Prostate gland (tissue), 2 donors: ENCODE results near the gene TBCE. TPM values are rescaled to one million over a fixed set of nuclear protein-coding genes. Genes with fewer than 3 reads are reported as not detected.

ENCODE experiments used
- DNase-seq: peaks from one replicate; pipeline ENCODE4 v3.0.0-alpha.2; 2019; ENCODE audit warnings: low spot score
- H3K27ac ChIP-seq, 2 donors: fragments of 200-600 bp; sonication (generic); 2 replicates each; pipeline ENCODE4 v1.5.1; 2017 to 2019
- H3K27me3 ChIP-seq: fragments of 200-600 bp; sonication (generic); replicated peaks from 2 replicates; pipeline ENCODE4 v1.5.1; 2019; ENCODE audit not compliant: insufficient read depth
- H3K36me3 ChIP-seq, 2 donors: fragments of 200-600 bp; sonication (generic); 1 replicate in 1 of 2; 2 replicates in 1 of 2; pipeline versions ENCODE4 v1.5.1 to v1.8.1; 2017 to 2019
- H3K4me1 ChIP-seq: fragments of 200-600 bp; sonication (generic); replicated peaks from 2 replicates; pipeline ENCODE4 v1.5.1; 2019
- H3K4me3 ChIP-seq, 2 donors: fragments of 200-600 bp; sonication (generic); 2 replicates each; pipeline ENCODE4 v1.5.1; 2017 to 2019
- H3K9me3 ChIP-seq: fragments of 200-600 bp; sonication (generic); 2 replicates; pipeline ENCODE4 v1.5.1; 2017
- POLR2A ChIP-seq: fragments of 450-650 bp; IDR thresholded peaks from one replicate; pipeline ENCODE4 v1.6.1; 2016; ENCODE audit warnings: antibody characterized with exemption, mild to moderate bottlenecking
- POLR2AphosphoS5 ChIP-seq: sonication (generic); formaldehyde crosslinking; IDR thresholded peaks from one replicate; pipeline ENCODE4 v1.6.1; 2017; ENCODE audit warnings: antibody characterized with exemption
- WGBS: methylation state at CpG from one replicate; pipeline ENCODE4 v1.1.5; 2018; 5-methylcytosine and 5-hydroxymethylcytosine counted together
- intact Hi-C: fragments of 100-400 bp; cut with DNase I; formaldehyde crosslinking; loops from one replicate; pipeline ENCODE4 v1.14.2; 2022
- total RNA-seq, 2 donors: library from RNA; depleted of rRNA; stranded (reverse); fragments of >200 nt; gene quantifications; one replicate each; pipeline ENCODE4 v1.1.0, GENCODE V29; 2016
- TF ChIP-seq, protein P1 (sequence below), 4 experiments: fragments of 200-600 bp in 2 of 4; fragments of 450-650 bp in 2 of 4; sonication (generic) in 2 of 4; IDR thresholded peaks; 1 replicate in 3 of 4; 2 replicates in 1 of 4; pipeline ENCODE4 v1.5.1; 2016 to 2019; ENCODE audit warnings: antibody characterized with exemption in 4 of 4, mild to moderate bottlenecking in 2 of 4, moderate library complexity in 2 of 4

The TBCE gene
- total RNA-seq, 2 donors from 2014 or later = 24.2 to 25.0 TPM

DNA sequence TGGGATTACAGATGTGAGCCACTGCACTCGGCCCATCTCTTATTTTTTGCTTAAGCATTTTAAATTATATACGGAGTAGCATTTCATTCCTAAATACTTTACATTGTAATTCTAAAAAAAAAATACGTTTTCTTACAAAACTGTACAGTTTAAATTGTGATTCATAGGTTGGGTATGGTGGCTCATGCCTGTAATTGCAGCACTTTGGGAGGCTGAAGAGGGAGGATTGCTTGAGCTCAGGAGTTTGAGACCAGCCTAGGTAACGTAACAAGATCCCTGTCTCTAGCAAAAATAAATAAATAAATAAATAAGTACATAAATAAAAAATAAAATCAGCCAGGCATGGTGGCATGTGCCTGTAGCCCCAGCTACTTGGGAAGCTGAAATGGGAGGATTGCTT lies 24.6 kb downstream of the TBCE start:
- intact Hi-C loops = no loop called here
- DNase-seq = no peak
- Histone ChIP-seq H3K36me3 (no peaks in the 10 kb centered on the region), H3K4me3 (no peak overlapping the region), H3K27me3 (no peaks in the 10 kb centered on the region), H3K4me1 (no peaks in the 10 kb centered on the region), H3K9me3 (no peaks in the 10 kb centered on the region), H3K27ac (no peak overlapping the region)
- 94% methylated on average over 4 of the region's 4 CpGs for WGBS
- TF ChIP-seq POLR2AphosphoS5 = no peak
- TF ChIP-seq POLR2A = no peak
- TF ChIP-seq, protein P1, sequence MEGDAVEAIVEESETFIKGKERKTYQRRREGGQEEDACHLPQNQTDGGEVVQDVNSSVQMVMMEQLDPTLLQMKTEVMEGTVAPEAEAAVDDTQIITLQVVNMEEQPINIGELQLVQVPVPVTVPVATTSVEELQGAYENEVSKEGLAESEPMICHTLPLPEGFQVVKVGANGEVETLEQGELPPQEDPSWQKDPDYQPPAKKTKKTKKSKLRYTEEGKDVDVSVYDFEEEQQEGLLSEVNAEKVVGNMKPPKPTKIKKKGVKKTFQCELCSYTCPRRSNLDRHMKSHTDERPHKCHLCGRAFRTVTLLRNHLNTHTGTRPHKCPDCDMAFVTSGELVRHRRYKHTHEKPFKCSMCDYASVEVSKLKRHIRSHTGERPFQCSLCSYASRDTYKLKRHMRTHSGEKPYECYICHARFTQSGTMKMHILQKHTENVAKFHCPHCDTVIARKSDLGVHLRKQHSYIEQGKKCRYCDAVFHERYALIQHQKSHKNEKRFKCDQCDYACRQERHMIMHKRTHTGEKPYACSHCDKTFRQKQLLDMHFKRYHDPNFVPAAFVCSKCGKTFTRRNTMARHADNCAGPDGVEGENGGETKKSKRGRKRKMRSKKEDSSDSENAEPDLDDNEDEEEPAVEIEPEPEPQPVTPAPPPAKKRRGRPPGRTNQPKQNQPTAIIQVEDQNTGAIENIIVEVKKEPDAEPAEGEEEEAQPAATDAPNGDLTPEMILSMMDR (IDR thresholded peaks at IDR 0.05) = no peak

DNA sequence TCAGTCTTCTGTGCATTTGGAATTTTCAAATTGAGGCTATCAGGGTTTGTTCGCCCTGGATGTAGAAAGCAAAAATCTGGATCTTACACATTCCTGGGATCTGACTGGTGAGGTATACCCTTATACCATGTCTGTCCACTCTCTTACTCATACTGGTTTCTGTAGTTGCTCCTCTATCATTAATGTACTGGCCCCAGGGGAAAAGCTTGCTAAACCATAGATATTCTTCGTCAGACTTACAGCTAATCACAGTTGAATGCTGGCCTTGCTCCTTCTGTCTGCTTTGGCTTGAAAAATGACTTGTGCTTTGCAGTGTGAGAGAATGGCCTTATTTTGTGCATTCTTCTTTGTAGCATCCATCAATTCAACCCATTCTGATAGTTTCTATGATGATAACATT lies 30.5 kb downstream of the TBCE start:
- Histone ChIP-seq H3K27ac (no peak overlapping the region), H3K9me3 (no peaks in the 10 kb centered on the region), H3K36me3 (no peaks in the 10 kb centered on the region), H3K4me1 (no peaks in the 10 kb centered on the region), H3K27me3 (no peaks in the 10 kb centered on the region), H3K4me3 (no peak overlapping the region)
- no peak for DNase-seq
- WGBS = 96% methylated on average over 2 of the region's 2 CpGs
- intact Hi-C loops = no loop called here
- no peak for TF ChIP-seq POLR2A

DNA sequence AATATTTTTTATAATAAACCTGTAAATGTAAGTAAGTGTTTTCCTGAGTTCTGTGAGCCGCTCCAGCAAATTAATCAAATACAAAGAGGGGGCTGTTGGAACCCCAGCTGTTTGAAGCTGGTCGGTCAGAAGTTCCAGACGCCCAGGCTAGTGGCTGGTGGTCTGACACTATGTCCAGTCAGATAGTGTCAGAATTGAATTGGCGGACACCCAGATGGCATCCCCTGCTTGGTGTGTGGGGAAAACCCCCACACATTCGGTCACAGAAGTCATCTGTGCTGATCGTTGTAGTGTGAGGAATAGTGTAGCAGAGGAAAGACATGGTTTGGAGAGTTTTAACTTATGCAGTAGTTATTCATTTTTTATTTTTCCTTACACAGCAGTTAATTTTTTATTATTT lies 32.4 kb downstream of the TBCE start:
- H3K4me1 ChIP-seq = no peaks in the 10 kb centered on the region
- 72% methylated on average over 6 of the region's 6 CpGs for WGBS
- no peaks in the 10 kb centered on the region for H3K9me3 ChIP-seq
- H3K27me3 ChIP-seq = no peaks in the 10 kb centered on the region
- no peak overlapping the region for H3K4me3 ChIP-seq
- no peaks in the 10 kb centered on the region for H3K36me3 ChIP-seq
- TF ChIP-seq POLR2A (no peak), POLR2AphosphoS5 (no peak)
- TF ChIP-seq, protein P1 (IDR thresholded peaks at IDR 0.05) = no peak
- intact Hi-C loops = no loop called here
- no peak overlapping the region for H3K27ac ChIP-seq
- no peak for DNase-seq

DNA sequence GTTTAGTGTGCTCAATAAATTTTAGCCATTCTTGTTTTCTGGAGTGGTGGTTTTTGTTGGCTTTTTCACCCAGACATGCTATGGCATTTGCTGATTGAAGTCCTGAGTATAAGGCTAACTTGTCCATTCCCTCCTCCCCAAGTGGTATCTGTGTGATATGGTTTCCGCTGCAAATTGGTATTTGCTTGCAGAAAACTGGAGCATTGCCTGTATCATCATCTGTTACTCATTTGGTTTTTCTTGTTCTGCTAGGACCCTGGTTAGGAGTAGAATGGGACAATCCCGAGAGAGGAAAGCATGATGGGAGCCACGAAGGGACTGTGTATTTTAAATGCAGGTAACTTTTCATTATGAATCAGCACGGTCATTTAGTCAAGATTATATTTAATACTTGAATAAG lies 34.0 kb downstream of the TBCE start:
- WGBS = 88% methylated on average over 4 of the region's 4 CpGs
- Histone ChIP-seq H3K4me3 (no peak overlapping the region), H3K27me3 (no peaks in the 10 kb centered on the region), H3K9me3 (no peaks in the 10 kb centered on the region), H3K4me1 (no peaks in the 10 kb centered on the region), H3K36me3 (no peaks in the 10 kb centered on the region), H3K27ac (no peak overlapping the region)
- no peak for DNase-seq
- intact Hi-C loops = no loop called here
- no peak for TF ChIP-seq POLR2A
- no peak for TF ChIP-seq POLR2AphosphoS5
- TF ChIP-seq, protein P1 (IDR thresholded peaks at IDR 0.05) = no peak

DNA sequence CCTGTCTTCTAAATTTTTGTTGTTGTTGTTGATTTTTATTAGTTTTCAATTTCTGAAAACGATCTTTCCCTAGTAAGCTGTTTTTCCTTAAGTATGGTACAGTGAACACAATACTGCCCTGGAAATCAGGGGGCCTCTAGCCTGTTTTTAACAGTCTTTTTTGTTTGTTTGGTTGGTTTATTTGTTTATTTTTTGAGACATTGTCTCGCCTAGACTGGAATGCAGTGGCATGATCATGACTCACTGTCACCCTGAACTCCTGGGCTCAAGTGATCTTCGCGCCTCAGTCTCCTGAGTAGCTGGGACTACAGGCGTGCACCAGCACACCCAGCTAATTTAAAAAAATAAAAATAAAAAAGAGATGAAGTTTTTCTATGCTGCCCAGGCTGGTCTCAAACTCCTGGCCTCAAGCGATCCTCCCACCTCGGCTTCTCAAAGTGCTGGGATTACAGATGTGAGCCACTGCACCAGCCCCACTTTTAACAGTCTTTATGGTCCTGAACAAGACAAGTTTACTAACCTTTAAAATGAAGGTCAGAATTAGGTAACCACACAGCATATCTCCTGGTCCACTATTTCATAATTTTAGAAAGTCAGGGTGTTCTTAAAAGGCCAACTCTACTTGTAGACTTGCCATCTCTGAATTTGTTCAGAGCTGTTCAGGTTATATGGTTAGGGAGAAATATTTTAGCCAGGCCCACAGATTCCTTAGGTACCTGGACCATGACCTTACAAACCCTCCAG lies 35.4 kb downstream of the TBCE start:
- WGBS = 90% methylated on average over 7 of the region's 7 CpGs
- Histone ChIP-seq H3K36me3 (no peaks in the 10 kb centered on the region), H3K4me1 (no peaks in the 10 kb centered on the region), H3K4me3 (no peak overlapping the region), H3K9me3 (no peaks in the 10 kb centered on the region), H3K27ac (no peak overlapping the region), H3K27me3 (no peaks in the 10 kb centered on the region)
- intact Hi-C loops = no loop called here
- DNase-seq = no peak
- no peak for TF ChIP-seq POLR2AphosphoS5
- TF ChIP-seq, protein P1 (IDR thresholded peaks at IDR 0.05) = no peak
- no peak for TF ChIP-seq POLR2A
